Prostate gland (tissue), 2 donors: ENCODE measurements around the gene TBXT. TPM values are rescaled to one million over a fixed set of nuclear protein-coding genes. Genes with fewer than 3 reads are reported as not detected.

Source experiments
- DNase-seq: peaks from one replicate; pipeline ENCODE4 v3.0.0-alpha.2; 2019; ENCODE audit warnings: low spot score
- H3K27ac ChIP-seq, 2 donors: fragments of 200-600 bp; sonication (generic); 2 replicates each; pipeline ENCODE4 v1.5.1; 2017 to 2019
- H3K27me3 ChIP-seq: fragments of 200-600 bp; sonication (generic); replicated peaks from 2 replicates; pipeline ENCODE4 v1.5.1; 2019; ENCODE audit not compliant: insufficient read depth
- H3K36me3 ChIP-seq, 2 donors: fragments of 200-600 bp; sonication (generic); 1 replicate in 1 of 2; 2 replicates in 1 of 2; pipeline versions ENCODE4 v1.5.1 to v1.8.1; 2017 to 2019
- H3K4me1 ChIP-seq: fragments of 200-600 bp; sonication (generic); replicated peaks from 2 replicates; pipeline ENCODE4 v1.5.1; 2019
- H3K4me3 ChIP-seq, 2 donors: fragments of 200-600 bp; sonication (generic); 2 replicates each; pipeline ENCODE4 v1.5.1; 2017 to 2019
- H3K9me3 ChIP-seq: fragments of 200-600 bp; sonication (generic); 2 replicates; pipeline ENCODE4 v1.5.1; 2017
- POLR2A ChIP-seq: fragments of 450-650 bp; IDR thresholded peaks from one replicate; pipeline ENCODE4 v1.6.1; 2016; ENCODE audit warnings: antibody characterized with exemption, mild to moderate bottlenecking
- POLR2AphosphoS5 ChIP-seq: sonication (generic); formaldehyde crosslinking; IDR thresholded peaks from one replicate; pipeline ENCODE4 v1.6.1; 2017; ENCODE audit warnings: antibody characterized with exemption
- WGBS: methylation state at CpG from one replicate; pipeline ENCODE4 v1.1.5; 2018; 5-methylcytosine and 5-hydroxymethylcytosine counted together
- intact Hi-C: fragments of 100-400 bp; cut with DNase I; formaldehyde crosslinking; loops from one replicate; pipeline ENCODE4 v1.14.2; 2022
- total RNA-seq, 2 donors: library from RNA; depleted of rRNA; stranded (reverse); fragments of >200 nt; gene quantifications; one replicate each; pipeline ENCODE4 v1.1.0, GENCODE V29; 2016
- TF ChIP-seq, protein P1 (sequence below), 4 experiments: fragments of 200-600 bp in 2 of 4; fragments of 450-650 bp in 2 of 4; sonication (generic) in 2 of 4; IDR thresholded peaks; 1 replicate in 3 of 4; 2 replicates in 1 of 4; pipeline ENCODE4 v1.5.1; 2016 to 2019; ENCODE audit warnings: antibody characterized with exemption in 4 of 4, mild to moderate bottlenecking in 2 of 4, moderate library complexity in 2 of 4

TBXT gene
- total RNA-seq, 2 donors from 2014 or later = 0.23 TPM; not detected in 1

DNA sequence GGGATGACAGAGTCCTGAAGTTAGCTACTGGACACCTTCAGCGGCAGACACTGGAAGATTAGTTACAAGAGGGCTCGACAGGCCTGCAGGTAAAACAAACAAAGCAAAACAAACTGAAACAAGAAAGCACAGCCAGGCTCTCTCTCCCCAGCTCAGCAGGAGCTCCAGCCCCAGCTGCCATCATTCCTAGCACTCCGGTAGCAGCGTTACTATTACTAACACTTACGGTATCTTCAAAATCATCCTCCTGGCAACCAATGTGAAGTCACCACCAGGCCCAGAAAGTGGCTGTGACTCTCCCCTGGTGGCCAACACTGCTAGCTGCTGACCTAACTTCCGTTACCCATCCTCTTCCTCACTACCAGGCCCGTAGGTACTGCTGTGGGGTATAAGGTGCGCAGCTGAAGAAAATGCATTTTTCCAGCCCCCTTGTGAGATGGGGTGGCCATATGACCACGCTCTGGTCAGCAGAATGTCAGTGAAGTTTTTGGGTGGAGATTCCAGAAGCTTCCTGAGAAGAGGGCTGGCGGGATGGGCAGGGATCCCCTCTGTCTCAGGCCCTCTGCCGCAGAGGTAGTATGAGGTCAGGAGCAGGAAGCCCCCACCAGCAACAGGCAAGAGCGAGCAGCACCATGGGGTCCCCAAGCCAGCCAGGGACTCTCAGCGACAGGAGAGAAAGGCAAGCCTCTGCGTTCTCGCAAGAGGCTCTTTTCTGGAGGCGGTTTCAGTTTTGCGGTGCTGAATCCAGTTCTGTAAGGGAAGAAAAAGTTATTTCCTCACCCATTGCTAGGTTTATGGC lies 37.4 kb upstream of the TBXT start:
- 71% methylated on average over 17 of the region's 17 CpGs for WGBS

DNA sequence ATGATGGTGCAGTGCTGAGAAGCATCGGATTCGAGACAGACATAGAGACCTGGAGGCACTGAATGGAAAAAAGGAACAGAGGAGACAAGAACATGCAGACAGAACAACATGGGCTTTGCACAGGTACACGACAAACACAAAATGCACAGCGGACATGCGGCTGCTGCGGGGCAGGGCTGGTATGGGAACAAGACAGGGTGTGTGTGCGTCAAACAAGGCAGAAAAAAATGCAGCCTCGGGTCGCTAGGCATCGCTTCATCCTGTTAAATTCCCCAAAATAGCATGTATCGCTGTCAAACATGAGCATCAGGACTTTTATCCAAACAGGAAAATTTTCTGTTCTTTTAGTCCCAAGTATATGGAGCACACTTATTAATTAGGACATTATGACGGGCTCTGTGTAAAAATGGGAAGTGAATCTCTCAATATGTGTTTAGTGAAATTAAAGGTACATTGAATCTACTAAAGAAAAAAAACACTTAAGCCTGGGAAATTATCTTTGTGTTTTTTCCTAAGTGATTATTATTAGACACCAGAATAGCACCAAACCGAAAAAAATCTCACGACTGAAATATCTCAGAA lies 36.1 kb upstream of the TBXT start:
- Histone ChIP-seq H3K27me3 (no peaks in the 10 kb centered on the region), H3K4me1 (no peaks in the 10 kb centered on the region), H3K27ac (no peak overlapping the region), H3K36me3 (no peaks in the 10 kb centered on the region), H3K9me3 (no peaks in the 10 kb centered on the region), H3K4me3 (no peak overlapping the region)
- 90% methylated on average over 14 of the region's 14 CpGs for WGBS
- intact Hi-C loops = no loop called here
- no peak for DNase-seq
- TF ChIP-seq POLR2A = no peak
- TF ChIP-seq, protein P1, sequence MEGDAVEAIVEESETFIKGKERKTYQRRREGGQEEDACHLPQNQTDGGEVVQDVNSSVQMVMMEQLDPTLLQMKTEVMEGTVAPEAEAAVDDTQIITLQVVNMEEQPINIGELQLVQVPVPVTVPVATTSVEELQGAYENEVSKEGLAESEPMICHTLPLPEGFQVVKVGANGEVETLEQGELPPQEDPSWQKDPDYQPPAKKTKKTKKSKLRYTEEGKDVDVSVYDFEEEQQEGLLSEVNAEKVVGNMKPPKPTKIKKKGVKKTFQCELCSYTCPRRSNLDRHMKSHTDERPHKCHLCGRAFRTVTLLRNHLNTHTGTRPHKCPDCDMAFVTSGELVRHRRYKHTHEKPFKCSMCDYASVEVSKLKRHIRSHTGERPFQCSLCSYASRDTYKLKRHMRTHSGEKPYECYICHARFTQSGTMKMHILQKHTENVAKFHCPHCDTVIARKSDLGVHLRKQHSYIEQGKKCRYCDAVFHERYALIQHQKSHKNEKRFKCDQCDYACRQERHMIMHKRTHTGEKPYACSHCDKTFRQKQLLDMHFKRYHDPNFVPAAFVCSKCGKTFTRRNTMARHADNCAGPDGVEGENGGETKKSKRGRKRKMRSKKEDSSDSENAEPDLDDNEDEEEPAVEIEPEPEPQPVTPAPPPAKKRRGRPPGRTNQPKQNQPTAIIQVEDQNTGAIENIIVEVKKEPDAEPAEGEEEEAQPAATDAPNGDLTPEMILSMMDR (IDR thresholded peaks at IDR 0.05) = no peak
- TF ChIP-seq POLR2AphosphoS5 = no peak

More for the DNA sequence above, 37.4 kb upstream of the TBXT start:
- H3K27ac ChIP-seq = no peak overlapping the region
- intact Hi-C loops = no loop called here
- H3K4me3 ChIP-seq = no peak overlapping the region
- H3K27me3 ChIP-seq = no peaks in the 10 kb centered on the region
- no peak for DNase-seq
- no peaks in the 10 kb centered on the region for H3K36me3 ChIP-seq
- no peaks in the 10 kb centered on the region for H3K9me3 ChIP-seq
- TF ChIP-seq POLR2AphosphoS5 (no peak), POLR2A (no peak)
- TF ChIP-seq, protein P1 (IDR thresholded peaks at IDR 0.05) = no peak
- no peaks in the 10 kb centered on the region for H3K4me1 ChIP-seq

DNA sequence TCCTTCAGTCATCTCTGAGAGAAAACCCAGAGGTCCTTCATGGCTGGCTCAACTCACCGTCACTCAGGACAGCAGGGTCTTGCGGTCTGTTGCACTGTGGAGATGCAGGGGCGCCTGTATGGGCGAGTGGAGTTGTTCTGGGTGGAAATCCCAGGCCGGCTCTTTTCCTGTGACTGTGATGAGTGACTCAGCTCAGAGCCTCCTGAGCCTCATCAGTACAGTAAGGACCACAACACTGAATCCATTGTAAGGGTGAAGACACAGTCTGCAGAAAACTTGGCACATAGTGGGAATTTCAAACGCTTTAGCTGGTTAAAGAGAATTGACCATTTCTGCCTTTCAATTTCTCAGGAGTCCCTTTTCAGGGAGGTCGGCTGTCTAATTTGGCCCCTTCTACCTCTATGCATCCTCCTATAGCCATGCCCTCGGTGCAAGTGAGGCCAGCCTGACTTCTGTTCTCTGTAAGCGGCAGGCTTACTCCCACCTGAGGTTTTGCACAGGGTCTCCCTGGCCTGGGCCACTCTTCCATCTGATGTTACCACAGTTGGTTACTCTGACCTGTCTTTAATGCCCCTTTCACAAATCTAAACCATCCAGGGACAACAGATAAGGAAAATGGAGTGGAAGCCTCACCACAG lies 35.5 kb upstream of the TBXT start:
- no peak for DNase-seq
- WGBS = 93% methylated on average over 9 of the region's 9 CpGs
- intact Hi-C loops = no loop called here
- Histone ChIP-seq H3K27ac (no peak overlapping the region), H3K4me1 (no peaks in the 10 kb centered on the region), H3K36me3 (no peaks in the 10 kb centered on the region), H3K27me3 (no peaks in the 10 kb centered on the region), H3K9me3 (no peaks in the 10 kb centered on the region), H3K4me3 (no peak overlapping the region)
- TF ChIP-seq POLR2A = no peak
- no peak for TF ChIP-seq POLR2AphosphoS5
- TF ChIP-seq, protein P1 (IDR thresholded peaks at IDR 0.05) = no peak

DNA sequence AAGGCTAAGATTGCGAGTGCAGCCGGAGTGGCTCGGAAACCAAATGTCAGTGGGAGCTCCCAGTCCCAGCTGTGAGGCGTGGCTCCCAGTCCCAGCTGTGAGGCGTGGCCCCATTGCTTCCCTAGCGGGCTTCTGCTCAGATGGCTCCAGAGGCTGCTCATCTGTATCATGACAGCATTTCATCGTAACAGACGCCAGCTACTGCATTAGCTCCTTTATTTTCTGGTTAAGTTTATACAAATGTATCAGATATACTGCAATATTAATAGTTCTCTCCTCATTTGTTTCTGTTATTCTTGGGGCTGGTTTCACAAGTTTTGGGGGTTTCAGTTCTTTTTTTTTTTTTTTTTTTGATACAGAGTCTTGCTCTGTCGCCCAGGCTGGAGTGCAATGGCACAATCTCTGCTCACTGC lies 34.7 kb upstream of the TBXT start:
- Histone ChIP-seq H3K27ac (no peak overlapping the region), H3K36me3 (no peaks in the 10 kb centered on the region), H3K27me3 (no peaks in the 10 kb centered on the region), H3K9me3 (no peaks in the 10 kb centered on the region), H3K4me3 (no peak overlapping the region), H3K4me1 (no peaks in the 10 kb centered on the region)
- DNase-seq = no peak
- 75% methylated on average over 9 of the region's 9 CpGs for WGBS
- TF ChIP-seq POLR2A = no peak
- TF ChIP-seq, protein P1 (IDR thresholded peaks at IDR 0.05) = no peak
- no peak for TF ChIP-seq POLR2AphosphoS5
- intact Hi-C loops = no loop called here
